Caco-2 (cell line): ENCODE data around the gene NUDT14. TPM values are rescaled to one million over a fixed set of nuclear protein-coding genes. Genes with fewer than 3 reads are reported as not detected.
A peak's percentile ranks its signal among the peaks of the same experiment; 100 is the strongest.

Source experiments
- BruUV-seq: library from RNA; stranded (reverse); fragments of 400-500 nt; replicated peaks from 2 replicates; lab custom pipeline; 2021; lab: Mats Ljungman, UMichigan
- CTCF ChIA-PET: fragments of 300-600 bp; sonication (Branson Sonifier 250); formaldehyde crosslinking; loops from one replicate; lab custom pipeline; 2022; ENCODE audit warnings: antibody characterized with exemption; lab: Charles Lee
- POLR2A ChIA-PET: fragments of 300-600 bp; sonication (Branson Sonifier 250); formaldehyde crosslinking; loops from one replicate; lab custom pipeline; 2022; ENCODE audit warnings: antibody characterized with exemption; lab: Charles Lee
- DNase-seq, 2 experiments: peaks; one replicate each; pipeline versions ENCODE4 v3.0.0 to v3.0.0-alpha.2; 2020 to 2022
- H3K27me3 ChIP-seq: replicated peaks from 2 replicates; pipeline ENCODE4 v1.6.0; 2011; ENCODE audit warnings: low read length; ENCODE audit not compliant: control insufficient read depth, insufficient read depth
- H3K36me3 ChIP-seq: 2 replicates; pipeline ENCODE4 v1.5.1; 2011; ENCODE audit warnings: low read length; ENCODE audit not compliant: control insufficient read depth, insufficient read depth
- H3K4me1 ChIP-seq: fragments of 250-450 bp; sonication (Bioruptor Pico); 2 replicates; pipeline ENCODE4 v1.5.1; 2020; ENCODE audit warnings: mild to moderate bottlenecking
- H3K4me3 ChIP-seq: 2 replicates; pipeline ENCODE4 v1.5.1; 2011; ENCODE audit warnings: low read depth, mild to moderate bottlenecking, control low read depth, low read length
- H3K9me3 ChIP-seq: fragments of 250-450 bp; sonication (Bioruptor Pico); 2 replicates; pipeline ENCODE4 v1.5.1; 2020; ENCODE audit warnings: mild to moderate bottlenecking, moderate library complexity
- H3K27ac Mint-ChIP-seq: one replicate; pipeline ENCODE4 v1.8.0; 2022; ENCODE audit warnings: mixed read lengths; ENCODE audit not compliant: unreplicated experiment
- H3K27me3 Mint-ChIP-seq: one replicate; pipeline ENCODE4 v1.8.0; 2022; ENCODE audit warnings: mixed read lengths; ENCODE audit not compliant: insufficient read depth, unreplicated experiment
- H3K36me3 Mint-ChIP-seq: one replicate; pipeline ENCODE4 v1.8.0; 2022; ENCODE audit warnings: mild to moderate bottlenecking, mixed read lengths; ENCODE audit not compliant: insufficient read depth, unreplicated experiment
- H3K4me1 Mint-ChIP-seq: one replicate; pipeline ENCODE4 v1.8.0; 2022; ENCODE audit warnings: low read depth, mixed read lengths; ENCODE audit not compliant: unreplicated experiment
- H3K4me3 Mint-ChIP-seq: one replicate; pipeline ENCODE4 v1.8.0; 2022; ENCODE audit warnings: mild to moderate bottlenecking, moderate library complexity, mixed read lengths; ENCODE audit not compliant: unreplicated experiment
- H3K9me3 Mint-ChIP-seq: one replicate; pipeline ENCODE4 v1.8.0; 2022; ENCODE audit warnings: mixed read lengths; ENCODE audit not compliant: unreplicated experiment
- CTCF ChIP-seq, 2 experiments: fragments of 200-600 bp in 1 of 2; IDR thresholded peaks; 1 replicate in 1 of 2; 2 replicates in 1 of 2; pipeline versions ENCODE4 v1.5.1 to v1.8.0; 2011 to 2022; ENCODE audit warnings: antibody characterized with exemption in 1 of 2, control low read depth in 1 of 2, inconsistent platforms in 1 of 2, low read depth in 1 of 2, low read length in 1 of 2, mild to moderate bottlenecking in 1 of 2, moderate library complexity in 1 of 2; ENCODE audit not compliant: insufficient read depth in 1 of 2, severe bottlenecking in 1 of 2, unreplicated experiment in 1 of 2
- intact Hi-C: fragments of 100-400 bp; cut with micrococcal nuclease; formaldehyde crosslinking; loops from one replicate; pipeline ENCODE4 v1.10.0; 2022; ENCODE audit not compliant: unreplicated experiment
- total RNA-seq: library from RNA; stranded (reverse); gene quantifications from 2 replicates; pipeline ENCODE4 v1.2.3, GENCODE V29; 2022

Gene NUDT14
- total RNA-seq, 1 experiment from 2014 or later = 63.4 TPM

GRCh38 chr14:105167303-105168092 is 13.6 kb downstream of the NUDT14 start:
- no peak for TF ChIP-seq CTCF (IDR thresholded peaks at IDR 0.05; ENCODE audit: insufficient read depth in 1 of 2, low read depth in 1 of 2, low read length in 1 of 2, severe bottlenecking in 1 of 2, unreplicated experiment in 1 of 2)

GRCh38 chr14:105166571-105167302 is 14.4 kb downstream of the NUDT14 start:
- Mint-ChIP-seq H3K9me3 (no peaks in the 10 kb centered on the region), H3K36me3 (peaks cover 11% of the 10 kb centered on the region), H3K27ac (no peak overlapping the region), H3K4me3 (peak overlapping the region; percentile 64), H3K4me1 (no peaks in the 10 kb centered on the region), H3K27me3 (no peaks in the 10 kb centered on the region)
- DNase-seq = no peak
- no TSS peak for BruUV-seq
- intact Hi-C loops = loop anchor here (1.0 kb wide), 1 partner anchor 73 kb away; no protein-coding TSS in a partner anchor
- ChIA-PET CTCF (interaction anchor here (1.1 kb wide), 1 partner anchor 77 kb away, joined by 3 read pairs; no protein-coding TSS in a partner anchor), POLR2A (no interaction called here)
- Histone ChIP-seq H3K4me3 (peak overlapping the region; percentile 80), H3K27me3 (no peaks in the 10 kb centered on the region; the same call in 1 of the 2 replicates), H3K9me3 (no peaks in the 10 kb centered on the region), H3K36me3 (no peaks in the 10 kb centered on the region), H3K4me1 (peaks cover 6% of the 10 kb centered on the region)
- TF ChIP-seq CTCF (IDR thresholded peaks at IDR 0.05; ENCODE audit: insufficient read depth in 1 of 2, low read depth in 1 of 2, low read length in 1 of 2, severe bottlenecking in 1 of 2, unreplicated experiment in 1 of 2) = no peak

More at GRCh38 chr14:105167303-105168092, 13.6 kb downstream of the NUDT14 start:
- no peaks in the 10 kb centered on the region for H3K27me3 Mint-ChIP-seq
- CTCF ChIA-PET = interaction anchor here (0.7 to 1.1 kb wide), 3 partner anchors 49 to 77 kb away, joined by 3 read pairs; no protein-coding TSS in a partner anchor
- H3K36me3 Mint-ChIP-seq = peaks cover 14% of the 10 kb centered on the region
- DNase-seq = peak in 1 of 2 experiments; percentile 66
- POLR2A ChIA-PET = interaction anchor here (0.6 kb wide), 1 partner anchor 32 kb away, joined by 3 read pairs; no protein-coding TSS in a partner anchor
- H3K9me3 ChIP-seq = no peaks in the 10 kb centered on the region
- intact Hi-C loops = loop anchor here (1.0 kb wide), 1 partner anchor 74 kb away; no protein-coding TSS in a partner anchor
- no peaks in the 10 kb centered on the region; the same call in 1 of the 2 replicates for H3K27me3 ChIP-seq
- peak overlapping the region; percentile 64 for H3K4me3 Mint-ChIP-seq
- BruUV-seq = no TSS peak
- no peaks in the 10 kb centered on the region for H3K4me1 Mint-ChIP-seq
- no peaks in the 10 kb centered on the region for H3K36me3 ChIP-seq
- H3K4me1 ChIP-seq = peaks cover 6% of the 10 kb centered on the region
- H3K4me3 ChIP-seq = peak overlapping the region; percentile 80
- H3K27ac Mint-ChIP-seq = no peak overlapping the region
- no peaks in the 10 kb centered on the region for H3K9me3 Mint-ChIP-seq
